H1 (cell line): ENCODE measurements around the gene AP2A1.

Experiments used
- CEBPB ChIP-seq: IDR thresholded peaks from 2 replicates; pipeline ENCODE4 v1.6.1; 2012; ENCODE audit warnings: low read depth, low read length
- CTCF ChIP-seq, 3 experiments: IDR thresholded peaks; 1 replicate in 2 of 3; 2 replicates in 1 of 3; pipeline versions ENCODE4 v1.5.1 to v1.6.1; 2011; ENCODE audit warnings: low read length in 3 of 3, mild to moderate bottlenecking in 3 of 3, inconsistent platforms in 2 of 3, low read depth in 1 of 3, moderate library complexity in 1 of 3; ENCODE audit not compliant: insufficient read depth in 1 of 3; ENCODE audit errors: control extremely low read depth in 1 of 3
- JUN ChIP-seq: IDR thresholded peaks from 2 replicates; pipeline ENCODE4 v1.6.1; 2011; ENCODE audit warnings: low read depth, mild to moderate bottlenecking, improper control_type of control experiment, low read length
- POLR2AphosphoS5 ChIP-seq: IDR thresholded peaks from 2 replicates; pipeline ENCODE4 v1.6.1; 2011; ENCODE audit warnings: low read depth, low read length
- SP1 ChIP-seq: IDR thresholded peaks from 2 replicates; pipeline ENCODE4 v1.6.1; 2011; ENCODE audit warnings: low read depth, low read length
- TBP ChIP-seq: IDR thresholded peaks from 2 replicates; pipeline ENCODE4 v1.6.1; 2011; ENCODE audit warnings: low read depth, low read length, improper control_type of control experiment
- USF2 ChIP-seq: IDR thresholded peaks from 2 replicates; pipeline ENCODE4 v1.6.1; 2011; ENCODE audit warnings: low read length, improper control_type of control experiment
- YY1 ChIP-seq: IDR thresholded peaks from 2 replicates; pipeline ENCODE4 v1.6.1; 2011; ENCODE audit warnings: low read depth, mild to moderate bottlenecking, low read length

GRCh38 chr19:49846408-49846807 lies 79.6 kb downstream of the AP2A1 start:
- TF ChIP-seq CTCF (IDR thresholded peaks at IDR 0.05; ENCODE audit: control extremely low read depth in 1 of 3, insufficient read depth in 1 of 3, low read depth in 1 of 3, low read length in 3 of 3) (no peak), POLR2AphosphoS5 (no peak), USF2 (no peak), YY1 (no peak), TBP (no peak), CEBPB (no peak), SP1 (no peak), JUN (no peak)
